MM.1S (cell line): Measurements from ENCODE around the gene ACAP2.
"Not testable (repeated sequence)": the region's sequence is repeated elsewhere in the genome, so short reads cannot be mapped to it uniquely, and the experiment has no call there.

Experiments used
- DNase-seq: peaks from one replicate; pipeline ENCODE4 v3.0.0-alpha.2; 2015
- H2AFZ ChIP-seq: fragments of 300-600 bp; sonication (generic); 2 replicates; pipeline ENCODE4 v1.6.0; 2016; ENCODE audit warnings: antibody characterized with exemption, low read length
- H3F3A ChIP-seq: fragments of 300-600 bp; sonication (generic); 2 replicates; pipeline ENCODE4 v1.6.1; 2016; ENCODE audit warnings: mild to moderate bottlenecking, antibody characterized with exemption, low read length, moderate library complexity, mixed read lengths; ENCODE audit not compliant: insufficient read depth
- H3K27ac ChIP-seq: fragments of 300-600 bp; sonication (generic); 2 replicates; pipeline ENCODE4 v1.5.1; 2016; ENCODE audit warnings: mild to moderate bottlenecking, low read length
- H3K27me3 ChIP-seq: fragments of 300-600 bp; sonication (generic); replicated peaks from 2 replicates; pipeline ENCODE4 v1.6.0; 2016; ENCODE audit warnings: low read length; ENCODE audit not compliant: insufficient read depth
- H3K36me3 ChIP-seq: fragments of 300-600 bp; sonication (generic); replicated peaks from 2 replicates; pipeline ENCODE4 v1.6.1; 2016; ENCODE audit warnings: mild to moderate bottlenecking, low read length, mixed read lengths; ENCODE audit not compliant: insufficient read depth
- H3K4me1 ChIP-seq: fragments of 300-600 bp; sonication (generic); 2 replicates; pipeline ENCODE4 v1.6.1; 2016; ENCODE audit warnings: low read length, mixed read lengths
- H3K4me2 ChIP-seq: fragments of 300-600 bp; sonication (generic); 2 replicates; pipeline ENCODE4 v1.6.0; 2016; ENCODE audit warnings: low read depth, low read length
- H3K4me3 ChIP-seq: fragments of 300-600 bp; sonication (generic); 2 replicates; pipeline ENCODE4 v1.5.1; 2016; ENCODE audit warnings: low read length, mixed read lengths
- H3K79me2 ChIP-seq: fragments of 300-600 bp; sonication (generic); 2 replicates; pipeline ENCODE4 v1.6.1; 2016; ENCODE audit warnings: mixed run types, low read length, mixed read lengths
- H3K9ac ChIP-seq: fragments of 300-600 bp; sonication (generic); 2 replicates; pipeline ENCODE4 v1.6.1; 2016; ENCODE audit warnings: low read length, mixed read lengths
- H3K9me2 ChIP-seq: fragments of 300-600 bp; sonication (generic); replicated peaks from 2 replicates; pipeline ENCODE4 v1.6.1; 2016; ENCODE audit warnings: mild to moderate bottlenecking, low read length, mixed read lengths; ENCODE audit not compliant: insufficient read depth
- H3K9me3 ChIP-seq: fragments of 300-600 bp; sonication (generic); replicated peaks from 2 replicates; pipeline ENCODE4 v1.6.1; 2016; ENCODE audit warnings: mild to moderate bottlenecking, low read length, mixed read lengths; ENCODE audit not compliant: insufficient read depth
- H4K20me1 ChIP-seq: fragments of 300-600 bp; sonication (generic); 2 replicates; pipeline ENCODE4 v1.6.1; 2016; ENCODE audit warnings: mild to moderate bottlenecking, low read length, moderate library complexity, mixed read lengths; ENCODE audit not compliant: insufficient read depth
- EZH2 ChIP-seq: fragments of 300-600 bp; sonication (generic); optimal IDR thresholded peaks from 2 replicates; pipeline ENCODE3; 2017; ENCODE audit warnings: low read depth, mild to moderate bottlenecking, antibody characterized with exemption, low read length, mixed read lengths
- EZH2phosphoT487 ChIP-seq: fragments of 300-600 bp; sonication (generic); IDR thresholded peaks from 2 replicates; pipeline ENCODE4 v1.6.1; 2018; ENCODE audit warnings: antibody characterized with exemption, low read length
- TF ChIP-seq, protein P1 (sequence below): fragments of 300-600 bp; sonication (generic); IDR thresholded peaks from 2 replicates; pipeline ENCODE4 v1.5.1; 2016; ENCODE audit warnings: antibody characterized with exemption, low read length, mixed read lengths

Gene ACAP2

DNA sequence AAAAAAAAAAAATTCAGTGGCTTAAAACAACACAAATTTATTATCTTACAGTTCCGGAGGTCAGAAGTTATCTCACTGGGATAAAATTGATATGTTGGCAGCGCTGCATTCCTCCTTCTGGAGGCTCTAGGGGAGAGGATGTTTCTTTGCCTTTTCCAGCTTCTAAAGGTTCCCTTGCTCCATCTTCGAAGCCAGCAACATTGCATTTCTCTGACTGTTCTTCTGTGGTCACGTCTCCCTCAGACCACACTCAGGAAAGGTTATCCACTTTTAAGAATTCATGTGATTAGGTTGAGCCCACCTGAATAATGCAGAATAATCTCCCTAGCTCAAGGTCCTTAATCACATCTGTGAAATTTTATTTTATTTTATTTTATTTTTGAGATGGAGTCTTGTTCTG, 23.4 kb upstream of the ACAP2 start:
- H4K20me1 ChIP-seq, result no peaks in the 10 kb centered on the region
- H3K27me3 ChIP-seq, result no peaks in the 10 kb centered on the region
- no peak overlapping the region for H2AFZ ChIP-seq
- H3K9me2 ChIP-seq, result no peaks in the 10 kb centered on the region
- H3K4me2 ChIP-seq, result no peak overlapping the region
- H3K9ac ChIP-seq, result no peak overlapping the region
- TF ChIP-seq, protein P1, sequence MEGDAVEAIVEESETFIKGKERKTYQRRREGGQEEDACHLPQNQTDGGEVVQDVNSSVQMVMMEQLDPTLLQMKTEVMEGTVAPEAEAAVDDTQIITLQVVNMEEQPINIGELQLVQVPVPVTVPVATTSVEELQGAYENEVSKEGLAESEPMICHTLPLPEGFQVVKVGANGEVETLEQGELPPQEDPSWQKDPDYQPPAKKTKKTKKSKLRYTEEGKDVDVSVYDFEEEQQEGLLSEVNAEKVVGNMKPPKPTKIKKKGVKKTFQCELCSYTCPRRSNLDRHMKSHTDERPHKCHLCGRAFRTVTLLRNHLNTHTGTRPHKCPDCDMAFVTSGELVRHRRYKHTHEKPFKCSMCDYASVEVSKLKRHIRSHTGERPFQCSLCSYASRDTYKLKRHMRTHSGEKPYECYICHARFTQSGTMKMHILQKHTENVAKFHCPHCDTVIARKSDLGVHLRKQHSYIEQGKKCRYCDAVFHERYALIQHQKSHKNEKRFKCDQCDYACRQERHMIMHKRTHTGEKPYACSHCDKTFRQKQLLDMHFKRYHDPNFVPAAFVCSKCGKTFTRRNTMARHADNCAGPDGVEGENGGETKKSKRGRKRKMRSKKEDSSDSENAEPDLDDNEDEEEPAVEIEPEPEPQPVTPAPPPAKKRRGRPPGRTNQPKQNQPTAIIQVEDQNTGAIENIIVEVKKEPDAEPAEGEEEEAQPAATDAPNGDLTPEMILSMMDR, result no peak
- TF ChIP-seq EZH2phosphoT487 (no peak), EZH2 (no peak)
- no peaks in the 10 kb centered on the region for H3F3A ChIP-seq
- no peaks in the 10 kb centered on the region for H3K79me2 ChIP-seq
- H3K27ac ChIP-seq, result no peak overlapping the region
- no peaks in the 10 kb centered on the region for H3K4me1 ChIP-seq
- no peaks in the 10 kb centered on the region for H3K36me3 ChIP-seq
- no peak for DNase-seq
- H3K9me3 ChIP-seq, result no peaks in the 10 kb centered on the region
- no peak overlapping the region for H3K4me3 ChIP-seq

DNA sequence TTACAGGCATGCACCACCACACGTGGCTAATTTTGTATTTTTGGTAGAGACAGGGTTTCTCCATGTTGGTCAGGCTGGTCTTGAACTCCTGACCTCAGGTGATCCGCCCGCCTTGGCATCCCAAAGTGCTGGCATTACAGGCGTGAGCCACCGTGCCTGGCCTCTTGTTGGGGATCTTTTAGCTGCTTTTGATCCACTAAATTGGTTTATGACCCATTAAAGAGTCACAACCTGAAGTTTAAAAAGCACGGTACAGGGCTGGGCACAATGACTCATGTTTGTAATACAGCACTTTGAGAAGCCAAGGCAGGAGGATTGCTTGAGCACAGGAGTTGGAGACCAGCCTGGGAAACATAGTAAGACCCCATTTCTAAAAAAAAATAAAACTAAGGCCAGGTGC, 20.1 kb upstream of the ACAP2 start:
- not testable (repeated sequence) for H3K27me3 ChIP-seq, H3K27ac ChIP-seq, DNase-seq, H3K4me1 ChIP-seq, H3K4me3 ChIP-seq, H3K4me2 ChIP-seq, H3K79me2 ChIP-seq, H3K9ac ChIP-seq, H2AFZ ChIP-seq, H3K9me2 ChIP-seq, H3K9me3 ChIP-seq, H4K20me1 ChIP-seq, H3K36me3 ChIP-seq
- H3F3A ChIP-seq, result peaks cover 13% of the 10 kb centered on the region

DNA sequence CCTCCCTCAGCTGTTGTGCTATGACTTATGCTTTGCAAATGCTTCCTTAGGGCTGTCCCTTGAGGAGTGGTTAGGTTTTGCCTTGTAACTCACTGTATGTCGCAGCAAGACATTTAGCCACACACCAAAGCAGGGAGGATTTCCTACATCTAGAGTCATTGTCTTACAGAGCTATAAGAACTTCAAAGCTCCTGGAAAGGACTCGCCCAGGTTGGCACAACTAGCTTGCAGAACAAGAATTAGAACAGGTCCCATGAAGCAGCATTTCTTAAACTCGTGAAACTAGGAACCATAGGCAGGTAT, 19.4 kb upstream of the ACAP2 start:
- DNase-seq, result no peak
- Histone ChIP-seq H3K36me3 (no peaks in the 10 kb centered on the region), H3K9me3 (no peaks in the 10 kb centered on the region), H3K9ac (no peak overlapping the region), H3K4me1 (peaks cover 11% of the 10 kb centered on the region), H3F3A (peaks cover 14% of the 10 kb centered on the region), H3K4me3 (no peak overlapping the region), H3K27me3 (no peaks in the 10 kb centered on the region), H3K27ac (no peak overlapping the region), H3K79me2 (no peaks in the 10 kb centered on the region), H3K4me2 (no peak overlapping the region), H3K9me2 (no peaks in the 10 kb centered on the region), H4K20me1 (no peaks in the 10 kb centered on the region), H2AFZ (no peak overlapping the region)
- TF ChIP-seq EZH2phosphoT487 (no peak), EZH2 (no peak)
- TF ChIP-seq, protein P1, result no peak

GRCh38 chr3:195461594-195462307, 18.9 kb upstream of the ACAP2 start:
- TF ChIP-seq, protein P1, result no peak
- TF ChIP-seq EZH2phosphoT487 (no peak), EZH2 (no peak)
- Histone ChIP-seq H3K27ac (no peak overlapping the region), H3K4me1 (peaks cover 11% of the 10 kb centered on the region), H3K9me3 (no peaks in the 10 kb centered on the region), H4K20me1 (no peaks in the 10 kb centered on the region), H3F3A (peaks cover 14% of the 10 kb centered on the region), H3K9ac (no peak overlapping the region), H2AFZ (no peak overlapping the region), H3K36me3 (no peaks in the 10 kb centered on the region), H3K79me2 (no peaks in the 10 kb centered on the region), H3K9me2 (no peaks in the 10 kb centered on the region), H3K4me3 (no peak overlapping the region), H3K27me3 (no peaks in the 10 kb centered on the region), H3K4me2 (no peak overlapping the region)
- DNase-seq, result no peak
